Neural cell (in vitro differentiated cells): ENCODE data around the gene TTC22. TPM values are rescaled to one million over a fixed set of nuclear protein-coding genes. Genes with fewer than 3 reads are reported as not detected.

ENCODE experiments used
- H2AFZ ChIP-seq: fragments of 200-600, 300-800 bp; sonication (generic), shearing (Covaris generic); 2 replicates; pipeline ENCODE4 v1.6.0; 2014; ENCODE audit warnings: low read depth, mild to moderate bottlenecking, antibody characterized with exemption, low read length, moderate library complexity
- H3F3A ChIP-seq: fragments of 200-600 bp; shearing (Covaris generic); 2 replicates; pipeline ENCODE4 v1.6.1; 2016; ENCODE audit warnings: mild to moderate bottlenecking, moderate library complexity, mixed read lengths, antibody characterized with exemption, low read length; ENCODE audit not compliant: insufficient read depth, poor library complexity, severe bottlenecking
- H3K27ac ChIP-seq: fragments of 200-600, 300-800 bp; sonication (generic), shearing (Covaris generic); 2 replicates; pipeline ENCODE4 v1.5.1; 2014; ENCODE audit warnings: mild to moderate bottlenecking, low read length, moderate library complexity
- H3K27me3 ChIP-seq: fragments of 300-800, 200-600 bp; sonication (generic), shearing (Covaris generic); 2 replicates; pipeline ENCODE4 v1.6.0; 2014; ENCODE audit warnings: mild to moderate bottlenecking, low read depth, low read length, moderate library complexity; ENCODE audit not compliant: insufficient read depth
- H3K36me3 ChIP-seq: fragments of 300-800, 200-600 bp; sonication (generic), shearing (Covaris generic); 2 replicates; pipeline ENCODE4 v1.5.1; 2014; ENCODE audit warnings: mild to moderate bottlenecking, antibody characterized with exemption, low read length, moderate library complexity; ENCODE audit not compliant: insufficient read depth
- H3K4me2 ChIP-seq: fragments of 300-800, 200-600 bp; sonication (generic), shearing (Covaris generic); 2 replicates; pipeline ENCODE4 v1.6.0; 2014; ENCODE audit warnings: mild to moderate bottlenecking, low read length
- H3K4me3 ChIP-seq: fragments of 300-800, 200-600 bp; sonication (generic), shearing (Covaris generic); 2 replicates; pipeline ENCODE4 v1.5.1; 2014; ENCODE audit warnings: mild to moderate bottlenecking, low read length, moderate library complexity
- H3K79me2 ChIP-seq: fragments of 200-600 bp; shearing (Covaris generic); replicated peaks from 2 replicates; pipeline ENCODE4 v1.6.0; 2014; ENCODE audit warnings: mild to moderate bottlenecking, low read length, moderate library complexity; ENCODE audit not compliant: insufficient read depth
- H3K9ac ChIP-seq: fragments of 300-800, 200-600 bp; sonication (generic), shearing (Covaris generic); 2 replicates; pipeline ENCODE4 v1.6.1; 2016; ENCODE audit warnings: mild to moderate bottlenecking, low read length, mixed read lengths
- H3K9me2 ChIP-seq: fragments of 200-600 bp; shearing (Covaris generic); 2 replicates; pipeline ENCODE4 v1.6.1; 2016; ENCODE audit warnings: mild to moderate bottlenecking, low read length, mixed read lengths; ENCODE audit not compliant: insufficient read depth
- H3K9me3 ChIP-seq: fragments of 200-600, 300-800 bp; sonication (generic), shearing (Covaris generic); 2 replicates; pipeline ENCODE4 v1.6.1; 2016; ENCODE audit warnings: mild to moderate bottlenecking, mixed run types, low read length, moderate library complexity, mixed read lengths
- H4K20me1 ChIP-seq: fragments of 200-600 bp; shearing (Covaris generic); 2 replicates; pipeline ENCODE4 v1.6.1; 2016; ENCODE audit warnings: mild to moderate bottlenecking, mixed run types; ENCODE audit not compliant: insufficient read depth
- CTCF ChIP-seq: fragments of 450-650 bp; IDR thresholded peaks from 2 replicates; pipeline ENCODE4 v1.5.1; 2014; ENCODE audit warnings: antibody characterized with exemption, mild to moderate bottlenecking, moderate library complexity; ENCODE audit not compliant: poor library complexity, severe bottlenecking
- EP300 ChIP-seq: fragments of 450-650 bp; conservative IDR thresholded peaks from 2 replicates; pipeline ENCODE4 v1.6.1; 2014; ENCODE audit warnings: antibody characterized with exemption, mild to moderate bottlenecking, moderate library complexity; ENCODE audit not compliant: poor library complexity, severe bottlenecking
- EZH2 ChIP-seq: fragments of 200-600, 300-800 bp; shearing (Covaris generic), sonication (generic); IDR thresholded peaks from 2 replicates; pipeline ENCODE4 v1.6.1; 2014; ENCODE audit warnings: antibody characterized with exemption, low read length, borderline replicate concordance, mild to moderate bottlenecking; ENCODE audit not compliant: insufficient read depth, poor library complexity, severe bottlenecking
- MXI1 ChIP-seq: fragments of 450-650 bp; conservative IDR thresholded peaks from 2 replicates; pipeline ENCODE4 v1.6.1; 2014; ENCODE audit warnings: antibody characterized with exemption, mild to moderate bottlenecking; ENCODE audit not compliant: poor library complexity, severe bottlenecking
- POLR2AphosphoS5 ChIP-seq: IDR thresholded peaks from 2 replicates; pipeline ENCODE4 v1.6.1; 2012
- RAD21 ChIP-seq: fragments of 450-650 bp; conservative IDR thresholded peaks from 2 replicates; pipeline ENCODE4 v1.6.1; 2014; ENCODE audit warnings: antibody characterized with exemption, mild to moderate bottlenecking, moderate library complexity
- SMC3 ChIP-seq: fragments of 450-650 bp; conservative IDR thresholded peaks from 2 replicates; pipeline ENCODE4 v1.6.1; 2014; ENCODE audit warnings: antibody characterized with exemption, mild to moderate bottlenecking, moderate library complexity; ENCODE audit not compliant: poor library complexity
- TAF1 ChIP-seq: IDR thresholded peaks from 2 replicates; pipeline ENCODE4 v1.6.1; 2012; ENCODE audit warnings: low read depth
- polyA plus RNA-seq: library from polyadenylated mRNA; depleted of rRNA; stranded (reverse); fragments of >200 nt; gene quantifications from 2 replicates; pipeline ENCODE4 v1.2.3, GENCODE V29; 2014
- TF ChIP-seq, protein P1 (sequence below): IDR thresholded peaks from 2 replicates; pipeline ENCODE4 v1.6.1; 2012; ENCODE audit warnings: borderline replicate concordance

TTC22 gene
- polyA plus RNA-seq, 1 donor from 2014 or later = not detected

DNA sequence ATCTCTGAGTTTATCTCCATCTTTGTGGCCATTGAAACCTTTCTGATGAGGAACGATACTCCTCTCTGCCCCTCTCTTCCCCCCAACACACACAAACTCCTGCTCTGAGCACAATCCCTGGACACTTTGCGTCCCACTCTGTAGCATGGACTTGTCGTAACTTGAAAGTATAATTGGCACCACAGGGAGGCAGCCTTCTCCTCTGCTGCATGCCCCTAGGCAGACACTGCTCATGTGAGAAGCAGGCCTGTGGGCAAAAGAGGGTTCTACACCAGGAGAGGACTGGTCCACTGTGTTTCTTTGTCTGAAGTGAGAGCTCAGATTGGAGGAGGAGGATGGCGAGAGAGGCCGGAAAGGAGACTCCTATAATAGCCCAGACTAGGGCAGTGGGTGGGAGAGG, 33.0 kb downstream of the TTC22 start:
- H3K79me2 ChIP-seq = peaks cover 7% of the 10 kb centered on the region
- TF ChIP-seq EP300 (no peak), CTCF (no peak), EZH2 (no peak), SMC3 (no peak), MXI1 (no peak), TAF1 (no peak), RAD21 (no peak), POLR2AphosphoS5 (no peak)
- TF ChIP-seq, protein P1, sequence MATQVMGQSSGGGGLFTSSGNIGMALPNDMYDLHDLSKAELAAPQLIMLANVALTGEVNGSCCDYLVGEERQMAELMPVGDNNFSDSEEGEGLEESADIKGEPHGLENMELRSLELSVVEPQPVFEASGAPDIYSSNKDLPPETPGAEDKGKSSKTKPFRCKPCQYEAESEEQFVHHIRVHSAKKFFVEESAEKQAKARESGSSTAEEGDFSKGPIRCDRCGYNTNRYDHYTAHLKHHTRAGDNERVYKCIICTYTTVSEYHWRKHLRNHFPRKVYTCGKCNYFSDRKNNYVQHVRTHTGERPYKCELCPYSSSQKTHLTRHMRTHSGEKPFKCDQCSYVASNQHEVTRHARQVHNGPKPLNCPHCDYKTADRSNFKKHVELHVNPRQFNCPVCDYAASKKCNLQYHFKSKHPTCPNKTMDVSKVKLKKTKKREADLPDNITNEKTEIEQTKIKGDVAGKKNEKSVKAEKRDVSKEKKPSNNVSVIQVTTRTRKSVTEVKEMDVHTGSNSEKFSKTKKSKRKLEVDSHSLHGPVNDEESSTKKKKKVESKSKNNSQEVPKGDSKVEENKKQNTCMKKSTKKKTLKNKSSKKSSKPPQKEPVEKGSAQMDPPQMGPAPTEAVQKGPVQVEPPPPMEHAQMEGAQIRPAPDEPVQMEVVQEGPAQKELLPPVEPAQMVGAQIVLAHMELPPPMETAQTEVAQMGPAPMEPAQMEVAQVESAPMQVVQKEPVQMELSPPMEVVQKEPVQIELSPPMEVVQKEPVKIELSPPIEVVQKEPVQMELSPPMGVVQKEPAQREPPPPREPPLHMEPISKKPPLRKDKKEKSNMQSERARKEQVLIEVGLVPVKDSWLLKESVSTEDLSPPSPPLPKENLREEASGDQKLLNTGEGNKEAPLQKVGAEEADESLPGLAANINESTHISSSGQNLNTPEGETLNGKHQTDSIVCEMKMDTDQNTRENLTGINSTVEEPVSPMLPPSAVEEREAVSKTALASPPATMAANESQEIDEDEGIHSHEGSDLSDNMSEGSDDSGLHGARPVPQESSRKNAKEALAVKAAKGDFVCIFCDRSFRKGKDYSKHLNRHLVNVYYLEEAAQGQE = no peak
- H4K20me1 ChIP-seq = no peaks in the 10 kb centered on the region
- H3F3A ChIP-seq = no peaks in the 10 kb centered on the region
- no peak overlapping the region for H2AFZ ChIP-seq
- H3K27me3 ChIP-seq = no peaks in the 10 kb centered on the region
- no peak overlapping the region for H3K9ac ChIP-seq
- H3K36me3 ChIP-seq = no peaks in the 10 kb centered on the region
- H3K9me3 ChIP-seq = no peaks in the 10 kb centered on the region
- H3K4me3 ChIP-seq = no peak overlapping the region
- H3K4me2 ChIP-seq = no peak overlapping the region
- H3K9me2 ChIP-seq = no peaks in the 10 kb centered on the region
- H3K27ac ChIP-seq = no peak overlapping the region

GRCh38 chr1:54767526-54767925, 33.6 kb downstream of the TTC22 start:
- Histone ChIP-seq H3F3A (no peaks in the 10 kb centered on the region), H3K27ac (no peak overlapping the region), H3K27me3 (no peaks in the 10 kb centered on the region), H3K9me2 (no peaks in the 10 kb centered on the region), H4K20me1 (no peaks in the 10 kb centered on the region), H3K79me2 (peaks cover 9% of the 10 kb centered on the region), H3K36me3 (no peaks in the 10 kb centered on the region), H3K4me3 (no peak overlapping the region), H3K4me2 (no peak overlapping the region), H3K9me3 (no peaks in the 10 kb centered on the region), H2AFZ (no peak overlapping the region), H3K9ac (no peak overlapping the region)
- TF ChIP-seq SMC3 (no peak), POLR2AphosphoS5 (no peak), RAD21 (no peak), EZH2 (no peak), MXI1 (no peak), CTCF (no peak), TAF1 (no peak), EP300 (no peak)
- TF ChIP-seq, protein P1 = no peak
